Measurements from ENCODE around the gene MBD6.

Gene MBD6

DNA sequence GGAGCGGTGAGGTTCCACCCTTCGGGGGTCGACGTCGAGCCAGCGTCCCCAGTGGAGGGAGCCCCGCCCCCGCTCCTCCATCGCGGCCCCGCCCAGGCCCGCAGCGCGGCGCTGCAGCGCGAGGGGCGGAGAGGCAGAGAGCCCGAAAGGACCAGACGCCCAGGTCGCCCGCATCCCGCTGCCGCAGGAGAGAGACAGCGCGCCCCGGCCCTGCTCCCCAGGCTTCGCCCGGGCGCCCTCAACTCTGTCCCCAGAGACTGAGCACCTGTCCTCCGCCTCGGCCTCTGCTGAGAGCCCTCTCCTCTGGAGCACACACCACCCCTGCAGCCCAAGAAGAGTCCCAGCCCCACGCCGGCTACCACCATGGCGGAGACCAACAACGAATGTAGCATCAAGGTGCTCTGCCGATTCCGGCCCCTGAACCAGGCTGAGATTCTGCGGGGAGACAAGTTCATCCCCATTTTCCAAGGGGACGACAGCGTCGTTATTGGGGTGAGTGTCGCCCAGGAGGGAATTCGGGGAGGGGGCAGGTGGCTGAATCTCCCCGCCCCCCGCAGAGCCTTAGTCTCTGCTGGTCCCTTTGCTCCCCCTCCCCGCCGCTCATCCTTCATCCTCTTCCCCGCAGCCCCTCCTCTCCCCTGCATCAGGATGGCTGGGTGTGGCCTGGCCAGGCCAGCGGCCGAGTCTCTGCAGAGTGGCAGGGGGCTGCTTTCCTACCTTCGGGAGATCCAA lies 27.5 kb downstream of the MBD6 start, which contains the start of gene KIF5A:
KIF5A (plus strand) TSS at position 136 of the 732 bp plus-strand sequence; CDS start at position 364, 228 bp downstream.
- FAIRE-seq (no peak), DNase-seq (ENCODE audit: insufficient read length, low spot score) (peak; percentile 78)
- TF ChIP-seq, protein P1, sequence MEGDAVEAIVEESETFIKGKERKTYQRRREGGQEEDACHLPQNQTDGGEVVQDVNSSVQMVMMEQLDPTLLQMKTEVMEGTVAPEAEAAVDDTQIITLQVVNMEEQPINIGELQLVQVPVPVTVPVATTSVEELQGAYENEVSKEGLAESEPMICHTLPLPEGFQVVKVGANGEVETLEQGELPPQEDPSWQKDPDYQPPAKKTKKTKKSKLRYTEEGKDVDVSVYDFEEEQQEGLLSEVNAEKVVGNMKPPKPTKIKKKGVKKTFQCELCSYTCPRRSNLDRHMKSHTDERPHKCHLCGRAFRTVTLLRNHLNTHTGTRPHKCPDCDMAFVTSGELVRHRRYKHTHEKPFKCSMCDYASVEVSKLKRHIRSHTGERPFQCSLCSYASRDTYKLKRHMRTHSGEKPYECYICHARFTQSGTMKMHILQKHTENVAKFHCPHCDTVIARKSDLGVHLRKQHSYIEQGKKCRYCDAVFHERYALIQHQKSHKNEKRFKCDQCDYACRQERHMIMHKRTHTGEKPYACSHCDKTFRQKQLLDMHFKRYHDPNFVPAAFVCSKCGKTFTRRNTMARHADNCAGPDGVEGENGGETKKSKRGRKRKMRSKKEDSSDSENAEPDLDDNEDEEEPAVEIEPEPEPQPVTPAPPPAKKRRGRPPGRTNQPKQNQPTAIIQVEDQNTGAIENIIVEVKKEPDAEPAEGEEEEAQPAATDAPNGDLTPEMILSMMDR (IDR thresholded peaks at IDR 0.05; ENCODE audit: insufficient read depth, missing control alignments), result peak; percentile 15

DNA sequence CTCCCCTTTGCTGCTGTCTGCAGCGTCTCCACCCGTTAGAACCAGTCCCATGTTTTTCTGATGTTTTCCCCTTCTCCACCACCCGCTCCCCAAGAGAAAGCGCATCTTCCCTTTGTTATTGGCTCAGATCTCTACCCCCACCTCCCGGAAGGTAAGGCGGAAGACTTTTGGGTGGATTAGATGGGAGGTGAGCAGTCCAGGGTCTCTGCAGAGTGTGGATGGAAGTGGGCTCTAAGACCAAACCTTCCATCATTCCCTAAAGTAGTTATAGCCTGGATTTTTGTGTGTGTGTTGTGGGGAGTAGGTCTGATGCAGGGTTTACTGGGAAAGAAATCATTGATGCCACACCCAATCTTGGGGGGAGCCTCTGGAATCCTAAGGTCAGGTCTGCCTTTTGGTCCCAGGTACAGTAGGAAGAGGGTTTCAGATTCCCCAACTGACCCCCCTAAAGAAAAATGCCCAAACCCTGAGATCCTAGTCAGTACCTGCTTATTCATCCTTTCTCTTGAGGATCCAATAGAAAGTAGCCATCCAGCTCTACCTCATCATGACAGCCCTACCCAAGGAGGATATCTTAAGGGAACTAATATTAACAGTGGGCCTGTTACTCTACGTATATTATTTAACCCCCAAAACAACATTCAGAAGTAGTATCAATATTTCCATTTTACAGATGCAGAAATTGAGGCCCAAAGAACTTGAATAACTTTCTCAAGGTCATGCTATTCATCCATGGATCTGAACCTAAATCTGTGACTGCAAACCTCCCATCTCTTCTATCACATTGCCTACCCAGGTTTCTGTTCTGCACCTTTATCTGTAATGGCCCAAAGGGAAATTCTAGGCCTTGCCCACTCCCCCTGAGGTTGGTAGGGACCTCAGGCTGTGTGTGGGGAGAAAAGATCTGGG lies 28.3 kb downstream of the MBD6 start:
- FAIRE-seq, result no peak
- TF ChIP-seq, protein P1 (IDR thresholded peaks at IDR 0.05; ENCODE audit: insufficient read depth, missing control alignments), result no peak

GRCh38 chr12:57551637-57552305 lies 29.1 kb downstream of the MBD6 start:
- no peak for FAIRE-seq

More for the DNA sequence above, 28.3 kb downstream of the MBD6 start:
- no peak for DNase-seq (ENCODE audit: insufficient read length, low spot score)

DNA sequence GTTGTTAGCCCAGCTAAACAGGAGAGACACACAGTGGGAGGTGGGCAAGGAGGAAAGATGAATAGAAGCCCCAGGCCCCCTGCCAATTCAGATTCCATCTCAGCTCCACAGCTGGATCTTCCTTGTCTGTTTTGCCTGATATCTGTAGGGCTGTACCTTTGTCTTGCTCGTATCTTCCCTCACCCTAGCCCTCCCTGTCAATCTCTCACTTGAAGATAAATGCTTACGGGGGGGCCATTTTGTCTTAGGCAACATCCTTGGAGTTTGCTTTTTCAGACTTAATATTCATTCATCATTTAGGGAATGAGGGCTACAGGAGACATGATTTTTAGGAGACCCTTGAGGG lies 29.7 kb downstream of the MBD6 start:
- DNase-seq (ENCODE audit: insufficient read length, low spot score) (no peak), FAIRE-seq (no peak)
- TF ChIP-seq, protein P1 (IDR thresholded peaks at IDR 0.05; ENCODE audit: insufficient read depth, missing control alignments), result no peak

More at GRCh38 chr12:57551637-57552305, 29.1 kb downstream of the MBD6 start:
- DNase-seq (ENCODE audit: insufficient read length, low spot score), result no peak
- TF ChIP-seq, protein P1 (IDR thresholded peaks at IDR 0.05; ENCODE audit: insufficient read depth, missing control alignments), result no peak

DNA sequence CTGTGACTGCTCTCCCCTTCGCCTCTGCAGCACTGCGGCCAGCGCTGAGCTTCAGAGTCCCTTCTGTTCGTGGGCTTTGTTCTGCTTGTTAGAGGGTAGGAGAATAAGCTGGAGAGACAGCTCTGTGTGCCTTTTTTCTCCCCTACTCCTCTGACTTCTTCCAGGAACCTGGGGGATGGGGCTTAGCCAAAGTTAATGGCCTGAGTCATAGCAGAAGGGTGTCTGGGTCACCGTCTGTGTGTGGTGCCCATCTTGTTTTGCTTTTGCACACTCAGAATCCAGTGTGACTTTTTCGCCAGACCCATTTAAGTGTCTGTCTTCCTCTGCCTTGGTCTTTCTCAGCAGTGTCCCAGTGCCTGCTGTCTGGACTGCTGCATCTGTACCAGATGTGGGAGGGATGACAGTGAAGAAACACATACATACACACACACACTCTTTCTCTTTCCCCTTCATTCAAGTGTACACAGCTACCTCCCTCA lies 30.2 kb downstream of the MBD6 start:
- DNase-seq (ENCODE audit: insufficient read length, low spot score) (no peak), FAIRE-seq (no peak)
- TF ChIP-seq, protein P1 (IDR thresholded peaks at IDR 0.05; ENCODE audit: insufficient read depth, missing control alignments), result no peak

DNA sequence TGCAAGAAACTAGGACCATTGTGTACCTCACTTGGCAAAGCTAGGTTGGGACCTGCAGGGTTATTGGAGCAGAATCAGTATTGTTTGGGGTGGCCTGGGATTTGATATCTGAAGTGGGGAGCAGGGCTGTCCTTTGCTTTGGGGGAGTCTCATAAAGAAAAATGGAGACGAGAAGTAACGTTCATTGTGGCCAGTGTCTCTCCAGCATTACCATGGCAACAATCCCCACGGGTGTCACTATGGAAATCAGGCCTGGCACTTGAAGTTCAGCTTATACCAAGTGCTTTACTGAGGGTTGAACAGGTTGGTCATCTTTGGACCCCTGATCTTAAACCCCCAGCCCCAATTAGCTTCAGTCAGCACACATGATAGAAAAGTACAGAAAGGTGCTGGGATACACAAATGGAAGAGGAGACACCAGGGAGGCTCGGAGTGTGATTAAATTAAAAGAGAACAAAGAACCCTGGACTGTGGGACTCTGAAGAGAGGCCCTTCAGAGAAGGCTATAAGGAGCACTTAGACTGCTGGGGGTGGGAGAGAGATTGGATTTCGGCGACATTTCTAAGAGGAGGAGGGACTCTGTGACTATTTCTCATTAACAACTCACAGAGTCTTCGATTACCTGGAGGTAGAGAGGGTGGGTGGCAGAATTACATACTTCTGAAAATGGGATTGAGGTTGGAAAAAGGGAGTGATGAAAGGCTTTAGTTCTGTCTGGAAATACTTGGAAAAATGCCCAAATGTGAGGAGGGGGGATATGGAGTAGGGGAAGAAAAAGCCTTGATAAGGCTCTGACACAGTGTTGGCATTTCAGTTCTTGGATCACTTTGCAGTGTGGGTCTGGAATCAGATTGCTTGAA lies 30.9 kb downstream of the MBD6 start:
- no peak for DNase-seq (ENCODE audit: insufficient read length, low spot score)
- FAIRE-seq, result no peak
- TF ChIP-seq, protein P1 (IDR thresholded peaks at IDR 0.05; ENCODE audit: insufficient read depth, missing control alignments), result no peak

Data from D721Med (cell line).